ENCODE data around the gene FAM241B. TPM values are rescaled to one million over a fixed set of nuclear protein-coding genes. Genes with fewer than 3 reads are reported as not detected.

Gene FAM241B
- total RNA-seq, 1 donor from 2014 or later = 50.1 TPM

DNA sequence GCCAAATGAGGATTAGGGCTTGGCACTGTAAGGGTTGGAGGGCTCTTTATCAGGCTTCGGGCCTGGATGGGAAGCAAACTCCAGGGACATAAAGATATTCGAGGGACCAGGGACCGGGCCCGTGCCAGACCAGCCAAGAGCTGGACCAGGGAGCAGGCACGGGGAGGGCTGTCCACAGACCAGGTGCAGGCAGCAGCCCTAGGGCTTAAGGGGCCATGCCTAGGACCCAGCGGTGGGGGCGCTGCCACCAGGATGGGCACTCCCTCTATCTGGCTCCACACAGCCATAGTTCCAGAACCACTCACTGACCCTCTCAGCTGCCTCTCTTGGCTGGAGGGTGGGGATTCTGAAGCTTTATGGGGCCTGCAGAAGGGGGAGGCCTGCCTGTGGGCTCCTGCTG lies 32.9 kb downstream of the FAM241B start:
- H3K27ac Mint-ChIP-seq (ENCODE audit: unreplicated experiment) = no peak overlapping the region
- no peak for TF ChIP-seq CTCF (IDR thresholded peaks at IDR 0.05; ENCODE audit: partially characterized antibody, unreplicated experiment)

GRCh38 chr10:69663369-69663947 lies 33.4 kb downstream of the FAM241B start:
- H3K4me3 Mint-ChIP-seq (ENCODE audit: unreplicated experiment) = no peak overlapping the region

More for the DNA sequence above, 32.9 kb downstream of the FAM241B start:
- Mint-ChIP-seq H3K27me3 (ENCODE audit: unreplicated experiment) (peaks cover 1% of the 10 kb centered on the region), H3K4me3 (ENCODE audit: unreplicated experiment) (no peak overlapping the region), H3K4me1 (ENCODE audit: low read depth, unreplicated experiment) (peaks cover 34% of the 10 kb centered on the region), H3K36me3 (ENCODE audit: unreplicated experiment) (no peaks in the 10 kb centered on the region), H3K9me3 (ENCODE audit: unreplicated experiment) (peaks cover 11% of the 10 kb centered on the region)
- DNase-seq = no peak

DNA sequence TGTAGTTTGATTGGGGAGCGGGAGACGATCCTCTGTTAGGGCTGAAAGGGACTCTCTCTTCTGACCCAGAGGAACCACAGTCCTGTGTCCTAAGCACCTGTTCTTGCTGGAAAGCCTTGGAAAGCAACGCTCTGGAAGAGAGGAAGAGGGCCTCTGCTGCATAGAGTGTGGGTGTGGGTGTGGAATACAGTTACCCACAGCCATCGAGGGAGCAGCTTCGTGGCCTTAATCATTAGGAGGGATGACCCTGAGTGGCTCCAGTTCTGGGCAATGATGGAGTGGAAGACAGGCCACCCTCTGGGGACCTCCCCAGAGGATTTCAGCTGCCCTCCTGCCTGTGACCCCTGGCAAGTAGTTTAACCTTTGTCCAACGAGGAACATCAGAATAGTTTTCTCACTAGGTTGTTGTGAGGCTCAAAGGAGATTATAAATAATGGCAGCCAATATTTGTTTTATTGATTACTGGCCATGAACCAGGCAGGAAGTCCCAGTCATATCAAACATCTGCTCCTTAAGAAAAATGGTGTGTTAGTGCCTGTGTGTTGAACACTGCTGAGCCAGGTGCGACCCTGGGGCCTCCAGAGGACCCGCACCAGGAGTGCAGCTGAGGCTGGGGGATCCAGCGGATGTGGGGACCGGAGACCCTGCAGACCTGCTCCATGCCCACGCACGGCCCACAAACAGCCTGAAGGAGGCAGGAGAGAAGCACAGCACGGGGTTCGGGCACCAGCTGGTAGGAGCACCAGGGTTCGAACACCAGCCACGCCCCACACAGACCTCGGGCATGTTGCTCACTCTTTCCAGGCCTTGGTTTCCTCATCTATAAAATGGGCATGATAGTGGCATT lies 35.6 kb downstream of the FAM241B start:
- Mint-ChIP-seq H3K4me1 (ENCODE audit: low read depth, unreplicated experiment) (peaks cover 19% of the 10 kb centered on the region), H3K9me3 (ENCODE audit: unreplicated experiment) (peaks cover 8% of the 10 kb centered on the region), H3K36me3 (ENCODE audit: unreplicated experiment) (peaks cover 3% of the 10 kb centered on the region), H3K4me3 (ENCODE audit: unreplicated experiment) (no peak overlapping the region), H3K27ac (ENCODE audit: unreplicated experiment) (no peak overlapping the region), H3K27me3 (ENCODE audit: unreplicated experiment) (peaks cover 1% of the 10 kb centered on the region)
- DNase-seq = no peak
- no peak for TF ChIP-seq CTCF (IDR thresholded peaks at IDR 0.05; ENCODE audit: partially characterized antibody, unreplicated experiment)

More at GRCh38 chr10:69663369-69663947, 33.4 kb downstream of the FAM241B start:
- peaks cover 29% of the 10 kb centered on the region for H3K4me1 Mint-ChIP-seq (ENCODE audit: low read depth, unreplicated experiment)
- H3K27me3 Mint-ChIP-seq (ENCODE audit: unreplicated experiment) = peaks cover 1% of the 10 kb centered on the region
- H3K27ac Mint-ChIP-seq (ENCODE audit: unreplicated experiment) = no peak overlapping the region
- peaks cover 8% of the 10 kb centered on the region for H3K9me3 Mint-ChIP-seq (ENCODE audit: unreplicated experiment)
- peaks cover 3% of the 10 kb centered on the region for H3K36me3 Mint-ChIP-seq (ENCODE audit: unreplicated experiment)
- peak; percentile 36 for TF ChIP-seq CTCF (IDR thresholded peaks at IDR 0.05; ENCODE audit: partially characterized antibody, unreplicated experiment)
- peak; percentile 67 for DNase-seq

- peaks cover 3% of the 10 kb centered on the region for H3K36me3 Mint-ChIP-seq (ENCODE audit: unreplicated experiment)
- no peak for DNase-seq
- H3K9me3 Mint-ChIP-seq (ENCODE audit: unreplicated experiment) = peaks cover 8% of the 10 kb centered on the region
- no peak overlapping the region for H3K4me3 Mint-ChIP-seq (ENCODE audit: unreplicated experiment)
- peak overlapping the region; percentile 28 for H3K27ac Mint-ChIP-seq (ENCODE audit: unreplicated experiment)
- TF ChIP-seq CTCF (IDR thresholded peaks at IDR 0.05; ENCODE audit: partially characterized antibody, unreplicated experiment) = no peak
- peaks cover 15% of the 10 kb centered on the region for H3K4me1 Mint-ChIP-seq (ENCODE audit: low read depth, unreplicated experiment)
- H3K27me3 Mint-ChIP-seq (ENCODE audit: unreplicated experiment) = no peaks in the 10 kb centered on the region
Observed at GRCh38 chr10:69666756-69667155, 36.7 kb downstream of the FAM241B start.

GRCh38 chr10:69668721-69669120 lies 38.7 kb downstream of the FAM241B start:
- Mint-ChIP-seq H3K27ac (ENCODE audit: unreplicated experiment) (no peak overlapping the region), H3K9me3 (ENCODE audit: unreplicated experiment) (peaks cover 8% of the 10 kb centered on the region), H3K4me1 (ENCODE audit: low read depth, unreplicated experiment) (peaks cover 15% of the 10 kb centered on the region), H3K4me3 (ENCODE audit: unreplicated experiment) (no peak overlapping the region), H3K36me3 (ENCODE audit: unreplicated experiment) (peaks cover 3% of the 10 kb centered on the region), H3K27me3 (ENCODE audit: unreplicated experiment) (no peaks in the 10 kb centered on the region)
- no peak for TF ChIP-seq CTCF (IDR thresholded peaks at IDR 0.05; ENCODE audit: partially characterized antibody, unreplicated experiment)
- no peak for DNase-seq
